HepG2 (cell line): ENCODE data around the gene ROS1.

Experiments
- IRF2 ChIP-seq: IDR thresholded peaks from 2 replicates; pipeline ENCODE4 v1.6.1; 2018; ENCODE audit warnings: missing genetic modification reagents, missing compliant biosample characterization
- ZMYM3 ChIP-seq: sonication (generic); formaldehyde crosslinking; IDR thresholded peaks from 2 replicates; pipeline ENCODE4 v1.5.1; 2020; ENCODE audit warnings: mild to moderate bottlenecking, missing genetic modification reagents
- ZNF274 ChIP-seq: sonication (generic); formaldehyde crosslinking; IDR thresholded peaks from 2 replicates; pipeline ENCODE4 v1.5.1; 2020; ENCODE audit warnings: mild to moderate bottlenecking, missing genetic modification reagents
- ZNF577 ChIP-seq: sonication (generic); formaldehyde crosslinking; IDR thresholded peaks from 2 replicates; pipeline ENCODE4 v1.4.0; 2020; ENCODE audit warnings: mild to moderate bottlenecking, low read depth, missing genetic modification reagents, borderline replicate concordance

DNA sequence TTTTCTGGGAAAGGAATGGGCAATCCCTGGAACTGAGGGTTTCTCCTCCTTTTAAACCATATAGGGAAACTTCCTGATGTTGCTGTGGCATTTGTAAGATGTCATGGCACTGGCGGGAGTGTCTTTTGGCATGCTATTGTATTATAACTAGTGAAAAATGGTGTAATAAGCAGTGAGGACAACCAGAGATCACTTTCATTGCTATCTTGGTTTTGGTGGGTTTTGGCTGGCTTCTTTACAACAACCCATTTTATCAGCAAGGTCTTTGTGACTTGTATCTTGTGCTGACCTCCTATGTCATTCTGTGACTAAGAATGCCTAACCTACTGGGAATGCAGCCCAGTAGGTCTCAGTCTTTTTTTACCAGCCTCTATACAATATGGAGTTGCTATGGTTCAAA is 47.7 kb upstream of the ROS1 start:
- TF ChIP-seq ZNF577 (CRISPR knock-in tag) (no peak), ZNF274 (CRISPR knock-in tag) (no peak), IRF2 (CRISPR knock-in tag) (no peak), ZMYM3 (no peak)
